Neural progenitor cell (in vitro differentiated cells): ENCODE results near the gene NUMB. TPM values are rescaled to one million over a fixed set of nuclear protein-coding genes. Genes with fewer than 3 reads are reported as not detected.

Experiments used
- DNase-seq: peaks from one replicate; pipeline ENCODE4 v3.0.0-alpha.2; 2016; ENCODE audit warnings: low spot score
- H2AFZ ChIP-seq: fragments of 200-600 bp; sonication (generic); replicated peaks from 2 replicates; pipeline ENCODE4 v1.6.1; 2016; ENCODE audit warnings: antibody characterized with exemption
- H3F3A ChIP-seq: fragments of 200-600 bp; sonication (generic); 2 replicates; pipeline ENCODE4 v1.6.1; 2016; ENCODE audit warnings: antibody characterized with exemption, low read depth
- H3K27ac ChIP-seq: fragments of 200-600 bp; sonication (generic); 2 replicates; pipeline ENCODE4 v1.5.1; 2016; ENCODE audit warnings: mild to moderate bottlenecking
- H3K27me3 ChIP-seq: fragments of 200-600 bp; sonication (generic); 2 replicates; pipeline ENCODE4 v1.6.1; 2016; ENCODE audit warnings: mild to moderate bottlenecking, moderate library complexity
- H3K36me3 ChIP-seq: fragments of 200-600 bp; sonication (generic); 2 replicates; pipeline ENCODE4 v1.5.1; 2016
- H3K4me1 ChIP-seq: fragments of 200-600 bp; sonication (generic); 2 replicates; pipeline ENCODE4 v1.6.1; 2016; ENCODE audit warnings: mixed run types
- H3K4me2 ChIP-seq: fragments of 200-600 bp; sonication (generic); 2 replicates; pipeline ENCODE4 v1.6.1; 2016
- H3K4me3 ChIP-seq: fragments of 200-600 bp; sonication (generic); 2 replicates; pipeline ENCODE4 v1.5.1; 2016
- H3K79me2 ChIP-seq: fragments of 200-600 bp; sonication (generic); 2 replicates; pipeline ENCODE4 v1.6.1; 2016; ENCODE audit warnings: low read depth
- H3K9ac ChIP-seq: fragments of 200-600 bp; sonication (generic); 2 replicates; pipeline ENCODE4 v1.6.1; 2016
- H3K9me3 ChIP-seq: fragments of 200-600 bp; sonication (generic); 2 replicates; pipeline ENCODE4 v1.5.1; 2016; ENCODE audit warnings: low read depth
- H4K20me1 ChIP-seq: fragments of 200-600 bp; sonication (generic); 2 replicates; pipeline ENCODE4 v1.6.1; 2016; ENCODE audit warnings: low read depth
- H3K27ac Mint-ChIP-seq: 3 replicates; pipeline ENCODE4 v1.8.0; 2021; ENCODE audit warnings: mixed read lengths
- H3K27me3 Mint-ChIP-seq: 2 replicates; pipeline ENCODE4 v1.8.0; 2022; ENCODE audit warnings: low read depth, mild to moderate bottlenecking, inconsistent platforms, moderate library complexity, mixed read lengths; ENCODE audit not compliant: insufficient read depth
- H3K36me3 Mint-ChIP-seq: 3 replicates; pipeline ENCODE4 v1.8.0; 2021; ENCODE audit warnings: mixed read lengths
- H3K4me1 Mint-ChIP-seq: 3 replicates; pipeline ENCODE4 v1.8.0; 2021; ENCODE audit warnings: mixed read lengths
- H3K4me3 Mint-ChIP-seq: 3 replicates; pipeline ENCODE4 v1.8.0; 2021; ENCODE audit warnings: mild to moderate bottlenecking, moderate library complexity, mixed read lengths
- H3K9me3 Mint-ChIP-seq: 3 replicates; pipeline ENCODE4 v1.8.0; 2020; ENCODE audit warnings: mixed read lengths
- CTCF ChIP-seq: fragments of 200-600 bp; sonication (generic); IDR thresholded peaks from 2 replicates; pipeline ENCODE4 v1.5.1; 2017; ENCODE audit warnings: antibody characterized with exemption, mild to moderate bottlenecking
- EZH2 ChIP-seq: fragments of 200-600 bp; sonication (generic); IDR thresholded peaks from 2 replicates; pipeline ENCODE4 v1.6.1; 2017; ENCODE audit warnings: antibody characterized with exemption, mild to moderate bottlenecking, moderate library complexity
- EZH2phosphoT487 ChIP-seq: fragments of 200-600 bp; sonication (generic); IDR thresholded peaks from 2 replicates; pipeline ENCODE4 v1.6.1; 2017; ENCODE audit warnings: antibody characterized with exemption
- total RNA-seq: library from RNA; depleted of rRNA; stranded (reverse); fragments of >200 nt; gene quantifications from 2 replicates; pipeline ENCODE4 v1.2.3, GENCODE V29; 2015; ENCODE audit warnings: low replicate concordance

NUMB gene
- total RNA-seq, 1 donor from 2014 or later = 37.2 TPM

- H3K4me1 ChIP-seq = no peaks in the 10 kb centered on the region
- no peaks in the 10 kb centered on the region for H3K36me3 ChIP-seq
- peaks cover 87% of the 10 kb centered on the region for H3K79me2 ChIP-seq
- TF ChIP-seq EZH2phosphoT487 (no peak), EZH2 (no peak), CTCF (no peak)
- no peaks in the 10 kb centered on the region for H3K27me3 ChIP-seq
- no peaks in the 10 kb centered on the region for H3K9me3 Mint-ChIP-seq
- DNase-seq = no peak
- H3K9me3 ChIP-seq = no peaks in the 10 kb centered on the region
- no peak overlapping the region for H3K4me3 ChIP-seq
- no peak overlapping the region for H3K27ac Mint-ChIP-seq
- H3K4me1 Mint-ChIP-seq = no peaks in the 10 kb centered on the region
- no peak overlapping the region for H3K9ac ChIP-seq
- no peak overlapping the region for H3K4me3 Mint-ChIP-seq
- H3K27me3 Mint-ChIP-seq = peaks cover 2% of the 10 kb centered on the region
- peaks cover 12% of the 10 kb centered on the region for H4K20me1 ChIP-seq
- H3K36me3 Mint-ChIP-seq = peaks cover 2% of the 10 kb centered on the region
- no peak overlapping the region for H3K4me2 ChIP-seq
- no peaks in the 10 kb centered on the region for H3F3A ChIP-seq
- H3K27ac ChIP-seq = no peak overlapping the region
- no peak overlapping the region for H2AFZ ChIP-seq
Observed at GRCh38 chr14:73432124-73432523, 26.2 kb downstream of the NUMB start.

GRCh38 chr14:73428353-73428824 is 30.0 kb downstream of the NUMB start:
- TF ChIP-seq EZH2phosphoT487 (no peak), EZH2 (no peak)
- no peaks in the 10 kb centered on the region for H3K27me3 Mint-ChIP-seq
- H3K4me3 ChIP-seq = no peak overlapping the region
- no peak overlapping the region for H2AFZ ChIP-seq
- H3K4me3 Mint-ChIP-seq = no peak overlapping the region
- H3K9me3 Mint-ChIP-seq = no peaks in the 10 kb centered on the region
- H3K27ac Mint-ChIP-seq = no peak overlapping the region
- no peaks in the 10 kb centered on the region for H3K9me3 ChIP-seq
- H3K4me1 Mint-ChIP-seq = no peaks in the 10 kb centered on the region
- H3K4me2 ChIP-seq = no peak overlapping the region
- H3K79me2 ChIP-seq = peaks cover 80% of the 10 kb centered on the region
- no peak overlapping the region for H3K27ac ChIP-seq
- peaks cover 2% of the 10 kb centered on the region for H3K36me3 Mint-ChIP-seq
- H3K9ac ChIP-seq = no peak overlapping the region
- H3K36me3 ChIP-seq = no peaks in the 10 kb centered on the region
- no peak for DNase-seq
- no peaks in the 10 kb centered on the region for H3K27me3 ChIP-seq
- no peaks in the 10 kb centered on the region for H3F3A ChIP-seq
- H3K4me1 ChIP-seq = no peaks in the 10 kb centered on the region
- peaks cover 11% of the 10 kb centered on the region for H4K20me1 ChIP-seq

DNA sequence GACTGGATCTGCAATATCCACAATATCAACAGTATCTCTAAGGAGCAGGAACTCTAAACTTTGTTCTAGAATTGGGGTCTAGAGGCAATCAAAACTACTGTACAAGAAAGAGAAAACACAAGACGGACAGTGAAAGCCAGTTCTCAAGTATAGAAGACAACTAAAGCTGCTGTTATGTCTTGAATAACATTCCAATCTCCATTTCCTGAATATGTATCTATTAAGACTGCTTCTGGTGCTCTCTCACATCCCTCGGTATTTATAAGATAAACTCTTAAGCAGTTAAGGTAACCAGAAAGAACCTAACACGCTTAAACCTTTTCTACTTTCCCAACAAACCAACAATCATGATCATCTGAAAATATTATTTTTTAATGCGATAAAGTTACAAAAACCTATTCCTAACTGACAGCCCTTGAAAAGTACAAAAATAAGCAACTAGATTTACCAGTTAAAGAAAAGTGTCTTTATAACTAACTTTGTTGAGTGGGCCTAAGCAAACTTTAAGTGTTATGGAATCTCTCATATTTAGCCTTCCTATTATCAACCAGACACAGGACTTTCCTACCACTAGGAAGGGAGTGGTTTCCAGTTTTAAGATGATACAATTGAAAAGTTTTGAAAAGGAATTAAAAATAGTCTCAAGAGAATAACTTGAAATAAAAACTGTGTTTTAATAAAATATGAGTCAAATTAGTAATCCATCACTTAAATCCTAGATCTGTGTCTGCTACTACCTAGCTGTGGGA is 30.7 kb downstream of the NUMB start:
- Histone ChIP-seq H3K36me3 (no peaks in the 10 kb centered on the region), H3K9me3 (no peaks in the 10 kb centered on the region), H3K4me3 (no peak overlapping the region), H3K27ac (no peak overlapping the region), H4K20me1 (peaks cover 10% of the 10 kb centered on the region), H3K27me3 (no peaks in the 10 kb centered on the region), H3F3A (no peaks in the 10 kb centered on the region), H3K4me2 (no peak overlapping the region), H3K79me2 (peaks cover 79% of the 10 kb centered on the region), H3K9ac (no peak overlapping the region), H2AFZ (no peak overlapping the region), H3K4me1 (no peaks in the 10 kb centered on the region)
- Mint-ChIP-seq H3K27ac (no peak overlapping the region), H3K27me3 (no peaks in the 10 kb centered on the region), H3K4me1 (peaks cover 2% of the 10 kb centered on the region), H3K9me3 (no peaks in the 10 kb centered on the region), H3K36me3 (peaks cover 2% of the 10 kb centered on the region), H3K4me3 (no peak overlapping the region)
- TF ChIP-seq EZH2 (no peak), EZH2phosphoT487 (no peak), CTCF (no peak)
- DNase-seq = no peak

GRCh38 chr14:73426877-73427276 is 31.5 kb downstream of the NUMB start:
- Mint-ChIP-seq H3K4me1 (peaks cover 6% of the 10 kb centered on the region), H3K27me3 (no peaks in the 10 kb centered on the region), H3K9me3 (no peaks in the 10 kb centered on the region), H3K4me3 (no peak overlapping the region), H3K27ac (no peak overlapping the region), H3K36me3 (peaks cover 7% of the 10 kb centered on the region)
- TF ChIP-seq EZH2phosphoT487 (no peak), CTCF (no peak), EZH2 (no peak)
- Histone ChIP-seq H3F3A (no peaks in the 10 kb centered on the region), H2AFZ (no peak overlapping the region), H3K4me1 (no peaks in the 10 kb centered on the region), H3K79me2 (peaks cover 77% of the 10 kb centered on the region), H3K4me2 (no peak overlapping the region), H3K36me3 (no peaks in the 10 kb centered on the region), H3K9me3 (no peaks in the 10 kb centered on the region), H3K9ac (no peak overlapping the region), H4K20me1 (peaks cover 10% of the 10 kb centered on the region), H3K27me3 (no peaks in the 10 kb centered on the region), H3K27ac (no peak overlapping the region), H3K4me3 (no peak overlapping the region)
- no peak for DNase-seq
